ENCODE data around the gene PAX7. TPM values are rescaled to one million over a fixed set of nuclear protein-coding genes. Genes with fewer than 3 reads are reported as not detected.

Gene PAX7
- total and polyA plus RNA-seq, 8 donors = not detected

DNA sequence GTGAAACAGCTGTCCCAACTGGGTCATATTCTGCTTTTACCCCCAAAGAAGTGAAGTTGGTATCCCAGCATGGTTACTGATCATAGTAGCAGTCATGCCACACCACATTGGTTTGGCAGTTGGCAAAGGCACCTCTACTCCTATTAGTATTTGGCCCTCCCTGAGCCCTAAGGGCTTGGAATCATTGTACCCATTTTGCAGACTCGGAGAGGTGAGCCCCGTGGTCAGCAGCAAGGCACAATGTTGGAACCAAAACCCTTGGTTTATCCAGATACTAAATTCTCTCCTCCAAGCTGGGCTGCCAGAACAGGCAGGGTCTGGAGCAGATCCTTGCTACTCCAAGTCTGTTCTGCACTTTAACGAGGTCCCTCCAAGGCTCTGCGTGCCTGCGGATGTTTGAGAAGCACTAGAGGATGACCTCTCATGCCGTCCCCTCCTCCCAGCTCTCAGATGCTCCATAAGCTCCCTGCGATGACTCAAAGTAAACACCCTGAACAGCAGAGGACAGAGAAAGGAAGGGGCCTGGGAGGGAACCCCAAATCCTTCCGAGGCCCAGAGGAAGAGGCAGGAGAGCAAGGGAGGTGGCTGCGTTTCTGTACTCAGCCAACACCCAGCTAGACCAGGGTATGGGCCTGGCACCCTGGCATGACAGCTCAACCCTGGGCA, 89.3 kb downstream of the PAX7 start:
- WGBS, 5 donors = 37 to 51% (median 41%) methylated on average over 8 to 9 of the region's 9 CpGs
- Histone ChIP-seq H3K36me3 (no peaks in the 10 kb centered on the region), H3K27ac (no peak overlapping the region), H3K9me3 (no peaks in the 10 kb centered on the region), H3K4me1 (peaks cover 0 to 12% (median 4%) of the 10 kb centered on the region in 4 donors), H3K4me3 (no peak overlapping the region), H3K27me3 (peaks cover 12 to 100% (median 88%) of the 10 kb centered on the region in 3 donors)
- DNase-seq = no peak
- TF ChIP-seq POLR2AphosphoS5 (IDR thresholded peaks at IDR 0.05) (no peak), POLR2A (IDR thresholded peaks at IDR 0.05) (no peak), EP300 (IDR thresholded peaks at IDR 0.05) (no peak)
- TF ChIP-seq, protein P1, sequence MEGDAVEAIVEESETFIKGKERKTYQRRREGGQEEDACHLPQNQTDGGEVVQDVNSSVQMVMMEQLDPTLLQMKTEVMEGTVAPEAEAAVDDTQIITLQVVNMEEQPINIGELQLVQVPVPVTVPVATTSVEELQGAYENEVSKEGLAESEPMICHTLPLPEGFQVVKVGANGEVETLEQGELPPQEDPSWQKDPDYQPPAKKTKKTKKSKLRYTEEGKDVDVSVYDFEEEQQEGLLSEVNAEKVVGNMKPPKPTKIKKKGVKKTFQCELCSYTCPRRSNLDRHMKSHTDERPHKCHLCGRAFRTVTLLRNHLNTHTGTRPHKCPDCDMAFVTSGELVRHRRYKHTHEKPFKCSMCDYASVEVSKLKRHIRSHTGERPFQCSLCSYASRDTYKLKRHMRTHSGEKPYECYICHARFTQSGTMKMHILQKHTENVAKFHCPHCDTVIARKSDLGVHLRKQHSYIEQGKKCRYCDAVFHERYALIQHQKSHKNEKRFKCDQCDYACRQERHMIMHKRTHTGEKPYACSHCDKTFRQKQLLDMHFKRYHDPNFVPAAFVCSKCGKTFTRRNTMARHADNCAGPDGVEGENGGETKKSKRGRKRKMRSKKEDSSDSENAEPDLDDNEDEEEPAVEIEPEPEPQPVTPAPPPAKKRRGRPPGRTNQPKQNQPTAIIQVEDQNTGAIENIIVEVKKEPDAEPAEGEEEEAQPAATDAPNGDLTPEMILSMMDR (IDR thresholded peaks at IDR 0.05) = no peak
- intact Hi-C loops (cut with DNase I; ENCODE audit: low total_unique reads) = no loop called here

DNA sequence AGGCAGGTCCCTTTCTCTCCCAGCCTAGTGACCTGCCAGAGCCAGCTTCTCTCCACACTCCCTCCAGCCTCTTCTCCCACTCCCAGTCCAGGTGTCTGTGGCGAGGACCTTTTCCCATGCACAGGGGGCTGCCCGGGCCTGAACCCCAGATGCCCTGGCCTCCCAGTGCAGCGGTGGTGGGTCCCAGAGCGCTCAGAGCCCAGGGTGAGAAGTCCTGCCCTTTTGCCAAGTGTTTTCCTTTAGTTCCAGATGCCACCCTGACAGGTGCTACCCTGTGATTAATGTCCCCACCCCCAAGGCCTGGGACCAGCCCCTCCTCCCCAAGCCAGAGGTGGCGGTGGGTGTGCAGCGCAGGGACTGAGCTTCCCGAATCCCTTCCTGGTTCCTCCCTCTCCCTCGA, 90.4 kb downstream of the PAX7 start:
- peaks cover 8 to 100% (median 89%) of the 10 kb centered on the region in 3 donors for H3K27me3 ChIP-seq
- H3K27ac ChIP-seq = no peak overlapping the region
- intact Hi-C loops (cut with DNase I; ENCODE audit: low total_unique reads) = no loop called here
- no peaks in the 10 kb centered on the region for H3K9me3 ChIP-seq
- WGBS, 5 donors = 31 to 45% (median 38%) methylated on average over 6 to 8 of the region's 8 CpGs
- H3K4me1 ChIP-seq = peaks cover 0 to 12% (median 4%) of the 10 kb centered on the region in 4 donors
- no peak overlapping the region for H3K4me3 ChIP-seq
- TF ChIP-seq, protein P1 (IDR thresholded peaks at IDR 0.05) = no peak
- TF ChIP-seq EP300 (IDR thresholded peaks at IDR 0.05) (no peak), POLR2AphosphoS5 (IDR thresholded peaks at IDR 0.05) (no peak), POLR2A (IDR thresholded peaks at IDR 0.05) (no peak)
- no peak for DNase-seq
- no peaks in the 10 kb centered on the region for H3K36me3 ChIP-seq

DNA sequence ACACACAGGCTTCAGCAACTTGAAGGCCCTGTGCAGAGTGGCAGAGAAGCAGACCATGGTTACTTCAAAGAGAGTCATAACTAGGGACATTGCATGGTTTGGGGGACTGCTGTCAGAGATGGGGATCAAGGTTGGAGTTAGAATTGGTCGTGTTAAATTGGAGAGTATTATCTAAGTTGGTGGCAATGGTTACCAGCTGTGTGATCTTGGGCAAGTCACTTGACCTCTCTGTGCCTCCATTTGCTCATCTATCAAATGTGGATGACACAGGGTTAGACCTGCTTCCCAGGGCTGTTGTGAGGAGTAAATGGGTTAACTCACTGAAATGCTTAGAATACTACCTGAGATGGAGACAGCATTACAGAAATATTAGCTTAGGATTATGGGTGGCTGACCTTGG, 91.1 kb downstream of the PAX7 start:
- Histone ChIP-seq H3K9me3 (no peaks in the 10 kb centered on the region), H3K4me1 (peaks cover 0 to 5% (median 2%) of the 10 kb centered on the region in 4 donors), H3K27ac (no peak overlapping the region), H3K36me3 (no peaks in the 10 kb centered on the region), H3K27me3 (peaks cover 7 to 100% (median 89%) of the 10 kb centered on the region in 3 donors), H3K4me3 (no peak overlapping the region)
- WGBS, 5 donors = 56 to 80% (median 79%) methylated on average over 1 of the region's 1 CpG
- DNase-seq = no peak
- intact Hi-C loops (cut with DNase I; ENCODE audit: low total_unique reads) = no loop called here
- TF ChIP-seq EP300 (IDR thresholded peaks at IDR 0.05) = no peak
- TF ChIP-seq, protein P1 (IDR thresholded peaks at IDR 0.05) = no peak
- no peak for TF ChIP-seq POLR2AphosphoS5 (IDR thresholded peaks at IDR 0.05)
- no peak for TF ChIP-seq POLR2A (IDR thresholded peaks at IDR 0.05)

DNA sequence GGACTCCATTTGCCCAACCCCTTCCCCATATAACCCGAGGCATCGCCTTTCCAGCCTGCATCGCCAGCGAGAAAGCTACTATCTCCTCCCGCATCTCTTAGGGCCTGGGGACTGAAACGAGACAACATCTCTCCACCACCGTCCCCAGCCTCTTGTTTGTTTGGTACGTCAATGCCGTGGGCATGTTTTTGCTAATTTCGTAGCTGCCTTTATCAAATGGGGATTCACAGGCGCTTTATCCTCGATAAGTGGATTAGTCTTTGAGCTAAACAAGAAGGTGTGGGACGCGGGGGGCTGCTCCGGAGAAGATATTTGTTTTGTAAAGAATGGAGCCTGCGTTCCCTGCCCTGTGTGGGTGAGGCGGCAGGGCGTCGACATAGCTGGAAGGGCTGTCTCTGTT, 91.6 kb downstream of the PAX7 start:
- Histone ChIP-seq H3K27ac (no peak overlapping the region), H3K4me3 (no peak overlapping the region), H3K9me3 (no peaks in the 10 kb centered on the region), H3K36me3 (no peaks in the 10 kb centered on the region), H3K27me3 (peaks cover 4 to 100% (median 84%) of the 10 kb centered on the region in 3 donors), H3K4me1 (peaks cover 0 to under 1% (median under 1%) of the 10 kb centered on the region in 4 donors)
- TF ChIP-seq, protein P1 (IDR thresholded peaks at IDR 0.05) = no peak
- TF ChIP-seq POLR2AphosphoS5 (IDR thresholded peaks at IDR 0.05) (no peak), POLR2A (IDR thresholded peaks at IDR 0.05) (no peak), EP300 (IDR thresholded peaks at IDR 0.05) (no peak)
- DNase-seq = no peak
- intact Hi-C loops (cut with DNase I; ENCODE audit: low total_unique reads) = no loop called here
- WGBS, 5 donors = 25 to 44% (median 29%) methylated on average over 19 of the region's 19 CpGs
